Ammon's horn (tissue), 1 donor: ENCODE measurements around the gene SMARCB1.
A peak's percentile ranks its signal among the peaks of the same experiment; 100 is the strongest.

Experiments
- DNase-seq: peaks from one replicate; pipeline ENCODE4 v3.0.0-alpha.2; 2016; ENCODE audit warnings: low spot score

Gene SMARCB1

GRCh38 chr22:23786752-23787599, at the start of gene SMARCB1:
TSS of gene SMARCB1 (plus strand) at chr22:23786966. CDS start at chr22:23787170, 204 bp downstream.
- DNase-seq = peak; percentile 87

DNA sequence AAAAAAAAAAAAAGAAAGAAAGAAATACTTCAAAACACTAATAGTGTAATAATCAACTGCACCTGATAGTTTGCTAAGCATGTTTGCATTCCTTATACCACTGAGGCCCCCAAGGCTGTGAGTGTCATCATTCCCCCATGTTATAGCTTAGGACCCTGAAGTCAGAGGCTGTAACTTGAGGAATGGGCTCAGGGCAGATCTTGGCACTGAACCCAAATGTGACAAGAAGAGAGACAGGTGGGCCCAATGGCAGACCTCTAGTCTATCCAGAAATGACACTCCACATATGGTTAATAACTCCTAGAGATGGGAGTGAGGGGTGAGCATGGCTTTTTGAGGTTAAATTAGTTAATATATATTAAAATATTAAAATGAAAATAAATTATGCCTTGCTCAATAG, 49.1 kb upstream of the SMARCB1 start:
- no peak for DNase-seq

DNA sequence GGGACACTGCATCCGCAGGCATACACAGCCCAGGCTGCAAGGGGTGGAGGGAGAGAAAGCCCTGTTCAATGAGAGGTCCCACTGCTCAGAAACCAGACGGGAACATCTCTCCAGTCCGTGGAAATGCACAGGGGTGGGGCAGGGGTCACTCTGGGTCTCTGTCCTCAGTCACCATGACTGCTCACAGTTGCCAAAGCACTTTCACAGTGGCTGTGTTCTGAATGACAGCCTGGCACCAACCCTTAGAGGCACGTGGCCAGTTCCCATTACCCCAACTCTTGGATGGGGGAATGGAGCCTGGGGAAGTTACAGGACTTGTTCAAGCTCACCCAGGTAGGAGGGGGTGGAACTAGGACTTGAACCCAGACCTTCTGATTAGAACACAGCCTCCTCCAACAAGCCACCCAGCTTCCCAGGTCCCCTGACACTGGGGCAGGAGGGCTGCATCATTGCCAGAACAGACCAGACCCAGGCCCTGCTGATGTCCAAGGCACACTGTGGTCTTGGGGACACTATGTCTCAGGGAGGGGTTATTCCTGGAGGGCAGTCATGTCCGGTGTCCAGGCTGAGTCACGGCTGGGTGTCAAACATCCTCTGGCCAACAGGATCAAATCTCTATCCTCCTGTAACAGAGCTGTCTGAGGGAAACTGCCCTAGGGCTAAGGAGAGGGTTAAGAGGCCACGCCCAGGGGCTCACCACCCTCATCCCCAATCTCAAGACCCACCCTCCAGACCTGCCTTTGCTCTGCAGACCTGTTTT, 44.1 kb upstream of the SMARCB1 start:
- DNase-seq = no peak

- no peak for DNase-seq
Observed at GRCh38 chr22:23743303-23743705, 43.5 kb upstream of the SMARCB1 start.

- DNase-seq = no peak
Observed at GRCh38 chr22:23744001-23744400, 42.8 kb upstream of the SMARCB1 start.

GRCh38 chr22:23744485-23744884, 42.3 kb upstream of the SMARCB1 start:
- DNase-seq = no peak

- DNase-seq = no peak
Observed at GRCh38 chr22:23745791-23746190, 41.0 kb upstream of the SMARCB1 start.

GRCh38 chr22:23749841-23750301, 36.9 kb upstream of the SMARCB1 start:
- no peak for DNase-seq

GRCh38 chr22:23750367-23750713, 36.4 kb upstream of the SMARCB1 start:
- no peak for DNase-seq

GRCh38 chr22:23750714-23751440, 35.9 kb upstream of the SMARCB1 start, which contains the start of gene ZNF70:
TSS of gene ZNF70 (minus strand) at chr22:23751112. CDS start at chr22:23745140, 5,972 bp downstream.
- DNase-seq = peak; percentile 84

DNA sequence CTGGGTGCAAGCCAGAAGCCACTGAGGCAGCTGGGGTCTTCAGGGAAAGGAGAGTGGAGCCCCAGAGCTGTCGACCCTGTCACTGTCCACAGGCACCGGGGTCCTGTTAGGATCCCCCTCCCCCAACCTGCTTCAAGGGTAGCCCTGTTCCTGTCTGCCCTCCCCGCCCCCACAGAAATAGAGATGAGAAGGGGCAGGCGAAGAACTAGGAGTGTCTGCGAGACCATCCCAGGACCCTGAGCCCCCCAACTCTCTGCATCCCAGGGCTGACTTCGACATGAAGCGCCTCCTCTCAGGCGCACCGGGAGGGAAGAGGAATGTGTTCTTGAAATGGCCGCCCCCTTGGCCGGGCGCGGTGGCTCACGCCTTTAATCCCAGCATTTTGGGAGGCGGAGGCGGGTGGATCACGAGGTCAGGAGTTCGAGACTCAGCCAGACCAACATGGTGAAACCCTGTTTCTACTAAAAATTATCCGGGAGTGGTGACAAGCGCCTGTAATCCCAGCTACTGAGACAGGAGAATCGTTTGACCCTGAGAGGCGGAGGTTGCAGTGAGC, 35.2 kb upstream of the SMARCB1 start:
- DNase-seq = no peak

DNA sequence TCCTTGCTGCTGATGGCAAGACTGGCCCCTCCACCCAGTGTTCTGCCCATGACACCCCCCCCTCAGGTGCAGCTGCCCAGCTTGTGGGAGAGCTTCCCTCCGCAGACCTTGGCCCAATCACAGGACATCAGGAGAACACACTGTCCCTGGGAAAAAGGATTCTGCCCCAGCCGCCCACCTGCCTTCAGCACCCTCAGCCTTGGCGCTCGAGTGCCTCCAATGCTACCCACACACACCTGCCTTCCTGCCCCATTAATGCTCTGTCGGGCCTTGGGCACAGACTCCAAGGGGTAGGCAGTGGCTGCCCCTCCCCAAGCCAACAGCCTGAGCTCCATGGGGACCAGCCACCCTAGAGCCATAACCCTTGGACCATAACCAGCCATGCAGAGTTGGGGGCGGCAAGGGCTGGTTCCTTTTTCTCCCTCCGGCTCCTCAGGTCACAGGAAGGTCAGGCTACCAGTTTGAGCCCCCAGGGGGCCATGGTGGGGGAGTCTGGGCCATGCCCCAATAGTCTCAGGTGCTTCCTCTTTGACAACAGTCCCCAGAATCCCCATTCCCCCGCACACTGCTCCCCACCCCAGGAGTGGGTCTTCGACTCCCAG, 34.6 kb upstream of the SMARCB1 start:
- DNase-seq = no peak

GRCh38 chr22:23752750-23753149, 34.0 kb upstream of the SMARCB1 start:
- no peak for DNase-seq

GRCh38 chr22:23753385-23753784, 33.4 kb upstream of the SMARCB1 start:
- DNase-seq = no peak

DNA sequence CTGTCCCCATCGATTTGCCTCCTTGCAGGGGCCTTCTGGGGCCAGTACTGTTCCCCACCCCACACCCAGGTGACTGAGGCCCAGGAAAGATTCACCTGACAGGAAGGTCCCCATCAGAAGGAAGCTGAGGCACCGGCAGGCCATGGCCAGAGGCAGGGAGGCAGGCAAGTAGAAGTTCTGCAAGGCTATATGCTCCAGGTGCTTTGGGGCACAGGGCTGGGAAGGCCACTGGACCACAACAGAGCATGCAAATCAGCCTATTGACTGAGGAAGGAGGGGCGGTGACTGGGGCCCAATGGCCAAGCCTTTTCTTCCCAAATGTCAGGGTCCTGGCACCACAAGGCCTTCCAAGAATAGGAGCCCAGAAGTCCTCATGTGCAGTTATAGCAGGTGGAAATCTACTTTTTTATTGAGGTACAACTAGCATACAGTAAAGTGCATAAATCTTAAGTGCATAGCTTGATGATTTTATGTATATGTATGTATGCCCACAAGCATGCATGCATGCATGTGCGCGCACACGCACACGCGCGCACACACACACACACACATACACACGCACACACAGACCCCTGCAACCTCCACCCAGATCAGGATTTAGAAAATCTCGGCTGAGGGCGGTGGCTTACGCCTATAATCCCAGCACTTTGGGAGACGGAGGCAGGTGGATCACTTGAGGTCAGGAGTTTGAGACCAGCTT, 32.4 kb upstream of the SMARCB1 start, which contains the start of gene VPREB3:
Gene VPREB3 (minus strand): TSS at position 206 of the 700 bp plus-strand sequence. CDS start 62 bp downstream, at position 144.
- DNase-seq = no peak

DNA sequence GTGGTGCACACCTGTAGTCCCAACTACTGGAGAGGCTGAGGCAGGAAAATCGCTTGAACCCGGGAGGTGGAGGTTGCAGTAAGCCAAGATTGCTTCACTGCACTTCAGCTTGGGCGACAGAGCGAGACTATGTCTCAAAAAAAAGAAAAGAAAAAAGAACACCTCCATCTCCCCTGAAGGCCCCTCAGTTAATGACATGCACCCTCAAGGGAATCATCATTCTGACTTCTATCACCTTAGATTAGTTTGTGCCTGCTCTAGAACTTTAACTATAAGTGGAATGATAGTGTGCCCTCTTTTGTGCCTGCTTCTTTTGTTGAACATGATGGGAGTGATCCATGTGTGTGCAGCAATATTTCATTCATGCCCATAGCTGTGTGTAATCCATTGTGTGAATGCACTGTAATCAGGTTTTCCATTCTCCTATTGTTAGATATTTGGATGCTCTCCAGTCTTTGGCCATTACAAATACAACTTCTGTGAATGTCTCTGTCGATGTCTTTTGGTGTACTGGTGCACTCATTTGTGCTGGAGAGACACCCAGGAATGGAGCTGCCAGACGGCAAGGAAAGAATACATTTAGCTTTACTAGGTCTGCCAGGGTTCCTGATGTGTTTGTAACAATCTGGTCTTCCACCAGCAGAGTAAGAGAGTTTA, 31.7 kb upstream of the SMARCB1 start:
- DNase-seq = peak; percentile 69

DNA sequence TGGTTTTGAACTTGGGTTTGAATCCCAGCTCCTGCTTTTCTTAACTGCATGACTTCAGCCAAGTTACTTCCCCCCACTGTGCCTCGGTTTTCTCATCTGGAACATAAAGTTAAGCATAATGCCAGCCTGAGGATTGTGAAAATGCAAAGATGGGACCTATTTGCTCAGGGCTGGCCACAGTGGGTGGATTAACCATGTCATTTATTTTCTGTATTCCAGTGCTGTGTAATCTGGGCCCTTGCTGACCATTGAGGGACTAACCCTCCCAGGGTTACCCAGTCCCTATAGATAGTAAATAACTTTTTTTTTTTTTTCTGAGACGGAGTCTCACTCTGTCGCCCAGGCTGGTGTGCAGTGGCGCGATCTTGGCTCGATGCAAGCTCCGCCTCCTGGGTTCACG, 31.1 kb upstream of the SMARCB1 start:
- no peak for DNase-seq

DNA sequence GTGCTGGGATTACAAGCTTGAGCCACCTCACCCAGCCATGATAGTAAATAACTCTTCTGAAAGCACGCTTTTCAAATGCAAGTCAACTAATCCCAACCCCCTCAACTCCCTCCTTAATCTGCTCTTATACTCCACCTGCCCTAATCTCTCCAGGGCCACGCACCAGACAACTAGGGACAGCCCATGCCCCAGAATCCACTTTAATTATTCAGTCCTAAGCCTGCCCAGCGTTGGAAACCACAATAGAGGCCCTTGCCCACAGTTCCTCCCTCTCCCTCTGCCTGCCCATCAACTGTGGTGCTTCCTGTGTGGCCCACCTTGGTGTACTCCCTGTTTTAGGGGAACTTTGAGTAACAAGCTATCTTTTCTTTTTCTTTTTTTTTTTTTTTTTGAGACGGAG, 29.9 kb upstream of the SMARCB1 start:
- no peak for DNase-seq

DNA sequence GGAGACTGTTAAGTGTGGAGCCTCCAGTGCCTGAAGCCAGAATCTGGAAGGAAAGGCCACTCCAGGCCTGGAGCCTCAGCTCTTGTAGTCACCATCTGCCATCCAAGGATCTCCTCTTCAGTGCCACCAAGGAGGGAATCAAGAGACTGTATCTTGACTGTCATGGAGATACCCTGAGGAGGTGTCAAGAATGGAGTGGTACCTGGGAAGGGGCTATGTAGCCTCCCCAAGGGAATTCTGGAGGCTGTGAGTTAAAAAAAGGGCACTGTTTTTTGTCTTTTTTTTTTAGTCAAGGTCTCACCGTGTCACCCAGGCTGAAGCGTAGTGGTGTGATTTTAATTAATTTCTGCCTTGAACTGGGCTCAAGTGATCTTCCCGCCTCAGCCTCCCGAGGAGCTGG, 27.2 kb upstream of the SMARCB1 start:
- DNase-seq = no peak

- DNase-seq = no peak
Observed at GRCh38 chr22:23760056-23760455, 26.7 kb upstream of the SMARCB1 start.
